Lower leg skin (tissue), 3 donors: ENCODE data around the gene TSHB.

Experiments
- CTCF ChIP-seq, 3 donors: fragments of 450-650 bp; IDR thresholded peaks; one replicate each; pipeline ENCODE4 v1.5.1; 2016; ENCODE audit warnings: antibody characterized with exemption in 3 of 3, mild to moderate bottlenecking in 3 of 3, moderate library complexity in 2 of 3
- POLR2A ChIP-seq, 2 donors: fragments of 450-650 bp; IDR thresholded peaks; one replicate each; pipeline ENCODE4 v1.6.1; 2016 to 2017; ENCODE audit warnings: antibody characterized with exemption in 2 of 2, mild to moderate bottlenecking in 1 of 2, moderate library complexity in 1 of 2

DNA sequence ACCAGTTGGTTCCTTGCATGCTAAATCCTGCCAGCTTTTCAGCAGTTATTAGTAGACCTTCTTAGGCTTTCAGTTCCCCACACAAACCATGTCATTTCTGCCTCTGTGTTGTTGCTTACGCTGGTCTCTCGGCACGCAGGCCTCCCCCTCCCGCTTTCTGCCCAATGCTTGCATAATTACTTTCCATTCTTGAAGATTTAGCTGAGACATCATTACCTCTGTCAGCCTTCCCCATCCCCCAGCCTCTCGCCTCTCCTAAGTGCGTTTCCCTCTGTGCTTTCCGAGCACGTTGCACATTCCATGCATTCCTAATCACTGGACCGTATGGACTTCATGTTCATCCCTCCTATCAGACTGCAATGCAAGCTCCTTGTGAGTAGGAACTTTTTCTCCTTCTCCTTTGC, 26.8 kb downstream of the TSHB start:
- TF ChIP-seq CTCF (IDR thresholded peaks at IDR 0.05): no peak
- TF ChIP-seq POLR2A (IDR thresholded peaks at IDR 0.05): no peak
